Bronchial epithelial cell (primary cell): ENCODE data around the gene SLC35C1. TPM values are rescaled to one million over a fixed set of nuclear protein-coding genes. Genes with fewer than 3 reads are reported as not detected.

Experiments
- DNase-seq: peaks from one replicate; pipeline ENCODE4 v3.0.0-alpha.2; 2010; ENCODE audit warnings: low read depth
- FAIRE-seq: peaks from 2 replicates; lab custom pipeline; 2011; peaks lifted over from hg19 to GRCh38; lab: Jason Lieb, UNC
- H3K27me3 ChIP-seq: 2 replicates; pipeline ENCODE4 v1.5.1; 2011; ENCODE audit warnings: low read length; ENCODE audit not compliant: control insufficient read depth, insufficient read depth
- H3K36me3 ChIP-seq: 2 replicates; pipeline ENCODE4 v1.5.1; 2011; ENCODE audit warnings: low read length; ENCODE audit not compliant: control insufficient read depth, insufficient read depth
- H3K4me3 ChIP-seq: 2 replicates; pipeline ENCODE4 v1.5.1; 2011; ENCODE audit warnings: mild to moderate bottlenecking, low read depth, low read length, control low read depth
- CTCF ChIP-seq: IDR thresholded peaks from 2 replicates; pipeline ENCODE4 v1.5.1; 2011; ENCODE audit warnings: mild to moderate bottlenecking, moderate library complexity, low read length, control low read depth, inconsistent platforms; ENCODE audit not compliant: insufficient read depth, severe bottlenecking
- total RNA-seq: library from RNA; depleted of rRNA; stranded (reverse); fragments of >200 nt; gene quantifications from 2 replicates; pipeline ENCODE4 v1.2.1, GENCODE V29; 2014

SLC35C1 gene
- total RNA-seq, 1 donor from 2014 or later: 7.6 TPM

GRCh38 chr11:45853332-45854219 lies 48.6 kb downstream of the SLC35C1 start:
- H3K36me3 ChIP-seq: peaks cover 4% of the 10 kb centered on the region
- TF ChIP-seq CTCF: no peak
- DNase-seq: no peak
- FAIRE-seq: no peak
- no peaks in the 10 kb centered on the region for H3K27me3 ChIP-seq
- H3K4me3 ChIP-seq: no peak overlapping the region

GRCh38 chr11:45855308-45855707 lies 50.4 kb downstream of the SLC35C1 start:
- no peak for FAIRE-seq

GRCh38 chr11:45856044-45856468 lies 51.1 kb downstream of the SLC35C1 start:
- no peak overlapping the region for H3K4me3 ChIP-seq
- DNase-seq: no peak
- no peak for TF ChIP-seq CTCF
- FAIRE-seq: no peak
- no peaks in the 10 kb centered on the region for H3K27me3 ChIP-seq
- H3K36me3 ChIP-seq: peaks cover 6% of the 10 kb centered on the region

More at GRCh38 chr11:45855308-45855707, 50.4 kb downstream of the SLC35C1 start:
- TF ChIP-seq CTCF: no peak
- Histone ChIP-seq H3K36me3 (peaks cover 4% of the 10 kb centered on the region), H3K4me3 (no peak overlapping the region), H3K27me3 (no peaks in the 10 kb centered on the region)
- no peak for DNase-seq

GRCh38 chr11:45857961-45858474 lies 53.1 kb downstream of the SLC35C1 start:
- FAIRE-seq: no peak
- TF ChIP-seq CTCF: no peak
- no peaks in the 10 kb centered on the region for H3K27me3 ChIP-seq
- DNase-seq: no peak
- no peak overlapping the region for H3K4me3 ChIP-seq
- H3K36me3 ChIP-seq: peaks cover 9% of the 10 kb centered on the region

- no peak for TF ChIP-seq CTCF
- Histone ChIP-seq H3K27me3 (no peaks in the 10 kb centered on the region), H3K4me3 (no peak overlapping the region), H3K36me3 (peaks cover 12% of the 10 kb centered on the region)
- DNase-seq: no peak
- FAIRE-seq: no peak
These were observed 53.9 kb downstream of the SLC35C1 start for GRCh38 chr11:45858751-45859398.
